ENCODE data around the gene PHF21A.

The PHF21A gene

DNA sequence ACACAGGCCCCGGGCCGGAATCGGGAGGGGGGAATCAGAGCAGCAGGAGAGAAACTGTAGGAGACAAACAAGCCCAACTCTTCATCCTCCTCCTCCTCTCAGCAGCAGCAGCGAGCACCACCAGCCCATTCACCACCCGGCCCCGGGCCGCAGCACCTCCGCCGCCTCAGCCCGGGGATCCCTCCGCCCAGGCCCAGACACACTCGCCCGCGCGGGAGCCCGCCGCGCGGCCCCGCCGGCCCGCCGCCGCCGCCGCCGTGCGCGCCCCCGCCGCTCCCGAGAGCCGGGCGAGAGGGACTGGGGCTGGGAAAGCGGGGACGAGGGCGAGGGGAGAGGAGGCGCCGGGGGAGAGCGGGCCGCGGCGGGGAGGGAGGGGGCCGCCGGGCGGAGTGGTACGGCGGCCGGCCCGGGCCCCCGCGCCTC, at the start of gene PHF21A:
Gene PHF21A, minus strand, starts transcription at position 154 of the 423 bp plus-strand sequence. CDS start 37,235 bp downstream, outside the sequence.
- no peak for TF ChIP-seq Cebpa-rat (IDR thresholded peaks at IDR 0.05)
- peak within 1 kb of the TSS; percentile 75 to 95 (median 91) for H3K27ac ChIP-seq
- peak within 1 kb of the TSS; percentile 83 to 93 (median 88) for H3K9ac ChIP-seq
- H3K4me2 ChIP-seq, result peak within 1 kb of the TSS; percentile 76 to 92 (median 88)
- no peaks in the 10 kb centered on the region for H3K9me3 ChIP-seq (replicated peaks in 1 of 11)
- H3K36me3 ChIP-seq, result peaks cover 0 to 3% (median 0%) of the 10 kb centered on the region in 11 experiments; a peak in 2 of 22 replicates
- no peaks in the 10 kb centered on the region for H3K27me3 ChIP-seq
- peaks cover 0 to 22% (median 0%) of the 10 kb centered on the region in 11 experiments; a peak in 9 of 22 replicates for H4K20me1 ChIP-seq
- H3K4me1 ChIP-seq, result peaks cover 27 to 43% (median 39%) of the 10 kb centered on the region in 10 experiments
- H3K4me3 ChIP-seq, result peak within 1 kb of the TSS; percentile 84 to 91 (median 85)

DNA sequence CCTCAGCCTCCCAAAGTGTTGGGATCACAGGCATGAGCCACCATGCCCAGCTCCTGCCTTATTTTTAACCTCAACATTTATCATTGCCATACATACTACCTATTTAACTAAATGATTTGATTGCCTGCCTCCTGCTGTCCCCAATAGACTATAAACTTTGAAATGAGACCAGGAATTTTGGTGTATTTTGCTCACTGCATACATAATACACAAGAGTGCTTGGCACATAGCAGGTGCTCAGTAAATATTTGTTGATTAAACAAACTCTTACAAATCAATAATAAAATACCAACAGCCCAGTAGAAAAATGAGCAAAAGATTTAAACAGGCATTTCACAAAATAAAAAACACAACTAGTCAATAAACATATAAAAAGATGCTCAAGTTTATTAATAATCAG, 49.5 kb upstream of the PHF21A start:
- no peak overlapping the region for H3K4me3 ChIP-seq
- H3K27ac ChIP-seq, result no peak overlapping the region
- H3K9ac ChIP-seq, result no peak overlapping the region
- H3K4me1 ChIP-seq, result no peaks in the 10 kb centered on the region
- TF ChIP-seq Cebpa-rat (IDR thresholded peaks at IDR 0.05), result no peak
- peaks cover 0 to 6% (median 0%) of the 10 kb centered on the region in 11 experiments; a peak in 1 of 22 replicates for H3K9me3 ChIP-seq (replicated peaks in 1 of 11)
- H3K4me2 ChIP-seq, result no peak overlapping the region
- H4K20me1 ChIP-seq, result no peaks in the 10 kb centered on the region
- no peaks in the 10 kb centered on the region for H3K36me3 ChIP-seq
- no peaks in the 10 kb centered on the region for H3K27me3 ChIP-seq

DNA sequence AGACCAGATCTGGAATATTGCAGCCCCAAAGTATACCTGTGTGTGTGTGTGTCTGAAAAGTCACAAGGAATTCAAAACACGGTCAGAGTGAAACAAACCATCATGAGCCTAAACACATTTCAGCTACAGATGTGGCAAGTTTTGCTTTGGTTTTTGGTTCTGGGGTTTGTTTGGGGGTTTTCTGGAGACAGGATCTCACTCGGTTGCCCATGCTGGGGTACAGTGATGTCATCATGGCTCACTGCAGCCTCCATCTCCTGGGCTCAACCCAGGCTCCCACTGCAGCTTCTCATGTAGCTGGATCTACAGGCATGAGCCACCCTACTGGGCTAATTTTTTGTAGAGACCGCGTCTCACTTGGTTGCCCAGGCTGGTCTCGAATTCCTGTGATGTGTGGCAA, 41.4 kb upstream of the PHF21A start:
- H3K9me3 ChIP-seq (replicated peaks in 1 of 11), result no peaks in the 10 kb centered on the region
- H3K27me3 ChIP-seq, result no peaks in the 10 kb centered on the region
- TF ChIP-seq Cebpa-rat (IDR thresholded peaks at IDR 0.05), result no peak
- no peaks in the 10 kb centered on the region for H4K20me1 ChIP-seq
- no peak overlapping the region for H3K4me3 ChIP-seq
- H3K36me3 ChIP-seq, result no peaks in the 10 kb centered on the region
- H3K27ac ChIP-seq, result no peak overlapping the region
- H3K4me1 ChIP-seq, result no peaks in the 10 kb centered on the region
- no peak overlapping the region for H3K9ac ChIP-seq
- no peak overlapping the region for H3K4me2 ChIP-seq

DNA sequence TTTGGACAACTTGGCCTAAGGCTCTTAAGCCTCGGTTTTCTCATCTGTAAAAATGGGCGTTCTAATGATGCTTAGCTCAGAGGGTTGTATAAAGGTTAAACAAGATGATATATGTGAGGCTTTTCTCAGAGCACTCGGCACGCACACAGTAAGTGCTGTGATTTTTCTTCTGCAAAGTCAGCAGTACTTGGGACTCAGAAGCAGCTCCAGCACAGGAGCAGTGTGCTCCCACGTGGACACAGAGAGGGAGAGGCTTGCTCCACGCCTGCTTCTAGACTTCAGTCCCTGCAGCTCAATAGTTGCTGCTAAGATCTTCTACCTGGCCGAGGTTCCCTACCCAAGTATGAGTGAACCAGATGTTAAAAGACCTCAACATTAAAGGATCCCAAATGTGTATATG, 39.9 kb upstream of the PHF21A start:
- no peaks in the 10 kb centered on the region for H3K27me3 ChIP-seq
- no peaks in the 10 kb centered on the region for H3K9me3 ChIP-seq (replicated peaks in 1 of 11)
- H3K27ac ChIP-seq, result no peak overlapping the region
- H3K36me3 ChIP-seq, result no peaks in the 10 kb centered on the region
- no peaks in the 10 kb centered on the region for H4K20me1 ChIP-seq
- TF ChIP-seq Cebpa-rat (IDR thresholded peaks at IDR 0.05), result no peak
- no peak overlapping the region for H3K9ac ChIP-seq
- no peak overlapping the region for H3K4me3 ChIP-seq
- no peaks in the 10 kb centered on the region for H3K4me1 ChIP-seq
- H3K4me2 ChIP-seq, result no peak overlapping the region

DNA sequence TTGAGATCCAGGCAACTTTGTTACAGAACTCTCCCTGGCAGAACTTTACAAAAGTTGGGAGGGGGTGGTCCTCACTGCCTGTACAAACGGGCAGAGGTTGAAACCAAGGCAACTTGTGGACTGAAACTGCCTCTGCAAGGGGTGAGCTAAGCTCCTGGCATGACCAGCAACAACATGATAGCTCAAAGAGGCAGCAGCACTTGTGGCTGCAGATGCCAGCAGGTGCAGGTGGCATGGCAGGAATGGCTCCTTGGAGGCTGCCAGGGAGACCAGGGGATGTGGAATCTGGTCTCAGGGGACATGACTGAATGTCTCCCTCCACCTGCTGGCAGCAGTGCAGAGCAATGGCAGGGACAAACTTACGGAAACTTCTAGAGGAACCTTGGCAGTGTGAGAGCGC, 38.8 kb upstream of the PHF21A start:
- Histone ChIP-seq H4K20me1 (no peaks in the 10 kb centered on the region), H3K4me2 (no peak overlapping the region)
- TF ChIP-seq Cebpa-rat (IDR thresholded peaks at IDR 0.05), result no peak

DNA sequence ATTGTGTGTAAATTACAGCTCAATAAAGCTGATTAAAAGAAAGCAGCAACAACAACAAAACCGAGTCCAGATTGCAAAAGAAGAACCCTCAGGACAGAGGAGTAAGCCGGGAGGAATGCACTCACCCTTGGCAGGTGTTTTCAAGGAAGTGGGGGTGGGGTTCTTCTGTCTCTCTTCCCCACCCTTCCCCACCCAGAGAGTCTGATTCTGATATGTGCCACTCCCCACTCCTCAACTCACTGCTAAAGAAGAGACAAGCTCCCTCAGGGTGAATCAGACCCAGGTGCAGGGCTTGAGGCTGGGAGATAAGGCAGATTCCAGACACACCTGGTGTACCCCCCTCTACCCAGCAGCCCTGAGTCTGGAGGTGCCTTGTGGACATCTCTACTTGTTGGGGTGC, 38.4 kb upstream of the PHF21A start:
- no peak overlapping the region for H3K27ac ChIP-seq
- H3K27me3 ChIP-seq, result no peaks in the 10 kb centered on the region
- no peaks in the 10 kb centered on the region for H4K20me1 ChIP-seq
- no peaks in the 10 kb centered on the region for H3K4me1 ChIP-seq
- H3K4me3 ChIP-seq, result no peak overlapping the region
- no peaks in the 10 kb centered on the region for H3K9me3 ChIP-seq (replicated peaks in 1 of 11)
- no peaks in the 10 kb centered on the region for H3K36me3 ChIP-seq
- no peak overlapping the region for H3K9ac ChIP-seq
- TF ChIP-seq Cebpa-rat (IDR thresholded peaks at IDR 0.05), result no peak
- H3K4me2 ChIP-seq, result no peak overlapping the region

More for the DNA sequence above, 38.8 kb upstream of the PHF21A start:
- no peak overlapping the region for H3K27ac ChIP-seq
- H3K4me1 ChIP-seq, result no peaks in the 10 kb centered on the region
- no peaks in the 10 kb centered on the region for H3K36me3 ChIP-seq
- no peaks in the 10 kb centered on the region for H3K9me3 ChIP-seq (replicated peaks in 1 of 11)
- H3K9ac ChIP-seq, result no peak overlapping the region
- no peaks in the 10 kb centered on the region for H3K27me3 ChIP-seq
- no peak overlapping the region for H3K4me3 ChIP-seq

DNA sequence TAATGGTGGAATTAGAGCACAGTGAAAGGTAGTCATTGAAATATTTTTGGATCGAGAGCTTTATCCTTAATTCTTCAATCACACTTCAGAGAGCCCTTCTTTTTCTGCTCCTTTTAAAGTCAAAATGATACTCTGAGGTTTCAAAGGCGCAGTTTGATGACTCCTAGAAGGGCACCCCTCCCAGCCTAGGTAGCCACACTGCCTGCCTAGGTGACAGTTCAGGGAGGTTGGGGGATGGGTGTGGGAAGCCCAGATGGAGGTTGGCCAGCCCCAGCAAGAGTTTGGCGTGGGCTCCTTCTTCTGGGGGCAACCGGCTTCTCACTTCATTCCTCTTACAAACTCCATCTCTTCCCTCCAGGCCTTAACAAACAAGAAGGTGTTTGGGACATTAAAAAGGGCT, 28.6 kb upstream of the PHF21A start:
- Histone ChIP-seq H3K4me2 (no peak overlapping the region), H3K36me3 (no peaks in the 10 kb centered on the region), H3K27ac (no peak overlapping the region), H3K9me3 (replicated peaks in 1 of 11) (no peaks in the 10 kb centered on the region), H3K4me1 (0 out of 20 replicates have a peak, but pooled peaks cover 0 to 3% (median 0%) of the 10 kb centered on the region in 10 experiments), H3K9ac (no peak overlapping the region), H4K20me1 (no peaks in the 10 kb centered on the region), H3K27me3 (no peaks in the 10 kb centered on the region), H3K4me3 (no peak overlapping the region)
- TF ChIP-seq Cebpa-rat (IDR thresholded peaks at IDR 0.05), result no peak

DNA sequence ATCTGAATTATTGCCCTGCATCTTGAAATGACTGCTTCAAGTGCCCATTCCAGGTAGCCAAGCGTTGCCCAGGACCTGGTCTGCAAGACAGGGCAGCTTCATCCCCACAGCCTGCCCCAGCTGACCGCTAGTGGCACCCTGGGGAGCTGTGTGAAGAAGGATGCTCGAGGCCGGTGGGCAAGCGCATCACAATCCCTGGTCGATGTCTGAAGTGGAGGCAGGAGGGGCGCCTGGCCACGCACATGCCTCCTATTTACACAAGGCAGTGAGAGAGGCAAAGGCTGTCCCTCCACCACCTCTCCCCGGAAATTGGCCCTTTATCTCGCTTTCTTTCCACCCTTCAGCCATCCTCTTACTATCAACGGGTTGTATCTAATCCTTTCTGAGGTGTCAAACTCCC, 28.1 kb upstream of the PHF21A start:
- no peaks in the 10 kb centered on the region for H3K9me3 ChIP-seq (replicated peaks in 1 of 11)
- H3K4me2 ChIP-seq, result no peak overlapping the region
- H3K4me3 ChIP-seq, result no peak overlapping the region
- H3K4me1 ChIP-seq, result 0 out of 20 replicates have a peak, but pooled peaks cover 0 to 6% (median 0%) of the 10 kb centered on the region in 10 experiments
- no peaks in the 10 kb centered on the region for H3K36me3 ChIP-seq
- no peak overlapping the region for H3K9ac ChIP-seq
- no peak for TF ChIP-seq Cebpa-rat (IDR thresholded peaks at IDR 0.05)
- no peaks in the 10 kb centered on the region for H4K20me1 ChIP-seq
- no peaks in the 10 kb centered on the region for H3K27me3 ChIP-seq
- H3K27ac ChIP-seq, result no peak overlapping the region

DNA sequence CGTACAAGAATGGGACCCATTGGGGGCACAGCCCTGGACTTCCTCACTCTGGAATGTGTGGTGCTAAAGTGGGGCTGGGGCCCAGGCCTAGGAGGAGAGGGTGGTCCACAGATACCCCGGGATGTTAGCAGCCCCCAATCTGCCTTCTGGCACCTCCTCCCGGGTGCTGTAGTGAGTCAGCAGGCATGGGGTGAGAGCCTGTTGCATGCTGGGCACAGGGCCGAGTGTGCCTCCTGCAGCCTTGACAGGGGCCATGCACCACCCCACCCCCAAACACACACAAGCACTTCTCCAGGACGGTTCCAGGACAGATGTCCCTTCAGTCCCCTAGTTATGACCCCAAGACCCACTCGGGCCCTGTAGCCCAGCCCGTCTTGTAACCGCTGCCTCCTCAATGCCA, 23.5 kb upstream of the PHF21A start:
- TF ChIP-seq Cebpa-rat (IDR thresholded peaks at IDR 0.05), result no peak
- H3K9ac ChIP-seq, result no peak overlapping the region
- H3K36me3 ChIP-seq, result no peaks in the 10 kb centered on the region
- H3K27me3 ChIP-seq, result no peaks in the 10 kb centered on the region
- H3K4me2 ChIP-seq, result no peak overlapping the region; a peak in 1 of 22 replicates
- no peak overlapping the region for H3K4me3 ChIP-seq
- no peaks in the 10 kb centered on the region for H3K9me3 ChIP-seq (replicated peaks in 1 of 11)
- 0 out of 20 replicates have a peak, but pooled peaks cover 0 to 6% (median 0%) of the 10 kb centered on the region in 10 experiments for H3K4me1 ChIP-seq
- H3K27ac ChIP-seq, result no peak overlapping the region
- H4K20me1 ChIP-seq, result no peaks in the 10 kb centered on the region

DNA sequence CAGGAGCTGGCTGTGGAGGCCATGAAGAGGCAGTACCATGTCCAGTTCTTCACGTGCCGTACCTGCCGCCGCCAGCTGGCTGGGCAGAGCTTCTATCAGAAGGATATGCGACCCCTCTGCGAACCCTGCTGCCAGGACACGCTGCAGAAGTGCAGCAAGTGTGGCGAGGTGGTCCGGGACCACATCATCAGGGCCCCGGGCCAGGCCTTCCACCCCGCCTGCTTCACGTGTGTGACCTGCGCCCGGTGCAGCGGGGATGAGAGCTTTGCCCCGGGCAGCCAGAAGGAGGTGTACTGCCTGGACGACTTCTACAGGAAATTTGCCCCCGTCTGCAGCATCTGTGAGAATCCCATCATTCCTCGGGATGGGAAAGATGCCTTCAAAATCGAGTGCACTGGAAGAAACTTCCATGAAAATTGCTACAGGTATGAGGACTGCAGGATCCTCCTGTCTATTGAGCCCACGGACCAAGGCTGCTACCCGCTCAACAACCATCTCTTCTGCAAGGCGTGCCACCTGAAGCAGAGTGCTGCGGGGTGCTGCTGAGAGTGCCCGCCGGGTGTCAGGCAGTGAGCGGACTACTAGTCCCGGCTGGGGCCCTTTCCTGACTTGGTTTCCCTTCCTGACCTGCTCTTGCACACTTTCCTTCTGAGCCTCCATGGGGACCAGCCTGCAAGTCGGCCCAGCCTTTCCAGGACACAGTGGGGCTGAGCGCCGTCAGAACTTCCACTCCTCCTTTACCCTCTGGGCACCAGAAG, 22.0 kb upstream of the PHF21A start:
- H3K9me3 ChIP-seq (replicated peaks in 1 of 11), result no peaks in the 10 kb centered on the region
- H4K20me1 ChIP-seq, result no peaks in the 10 kb centered on the region
- H3K27me3 ChIP-seq, result no peaks in the 10 kb centered on the region
- H3K4me3 ChIP-seq, result no peak overlapping the region
- H3K36me3 ChIP-seq, result no peaks in the 10 kb centered on the region
- no peak overlapping the region for H3K27ac ChIP-seq
- H3K4me2 ChIP-seq, result no peak overlapping the region
- no peak for TF ChIP-seq Cebpa-rat (IDR thresholded peaks at IDR 0.05)
- no peak overlapping the region for H3K9ac ChIP-seq
- H3K4me1 ChIP-seq, result 0 out of 20 replicates have a peak, but pooled peaks cover 0 to 6% (median 0%) of the 10 kb centered on the region in 10 experiments
